ENCODE data around the gene CBLB.

- no peak for TF ChIP-seq CTCF (IDR thresholded peaks at IDR 0.05)
- no peak for TF ChIP-seq POLR2AphosphoS5 (IDR thresholded peaks at IDR 0.05; ENCODE audit: low read depth, low read length)
Measured at GRCh38 chr3:105762749-105763658, 105.8 kb downstream of the CBLB start.
